M059J (cell line): Measurements from ENCODE around the gene ZNF473. TPM values are rescaled to one million over a fixed set of nuclear protein-coding genes. Genes with fewer than 3 reads are reported as not detected.
A peak's percentile ranks its signal among the peaks of the same experiment; 100 is the strongest.

Experiments used
- DNase-seq: peaks from one replicate; pipeline ENCODE4 v3.0.0-alpha.2; 2012; ENCODE audit warnings: low read depth
- total RNA-seq: library from RNA; depleted of rRNA; stranded (reverse); fragments of >200 nt; shearing (Covaris generic); gene quantifications from 2 replicates; pipeline ENCODE4 v1.2.3, GENCODE V29; 2014

The ZNF473 gene
- total RNA-seq, 1 experiment from 2014 or later = 14.7 TPM

DNA sequence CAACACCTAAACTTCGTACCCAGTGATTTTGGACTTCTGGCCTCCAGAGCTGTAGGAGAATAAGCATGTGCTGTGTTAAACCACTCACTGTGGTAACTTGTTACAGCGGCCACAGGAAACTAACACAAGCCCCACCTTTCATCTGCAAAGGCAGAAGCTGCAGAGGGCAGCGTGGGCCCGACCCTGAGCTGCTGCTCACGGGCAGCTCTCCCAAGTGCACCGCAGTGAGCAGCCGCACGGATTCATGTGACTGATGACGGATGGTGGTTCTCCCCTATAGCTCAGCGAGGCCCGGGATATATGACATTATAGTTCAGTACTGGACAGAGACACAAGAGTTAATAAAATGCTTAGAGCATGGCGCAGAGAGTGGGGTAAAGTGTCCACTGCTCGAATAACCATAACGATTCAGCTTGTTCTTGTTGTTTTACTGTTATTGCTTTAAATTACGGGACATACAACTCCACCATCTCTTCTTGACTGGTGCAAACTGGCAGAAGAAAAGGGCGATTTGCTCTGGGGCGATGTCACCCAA is 22.5 kb upstream of the ZNF473 start:
- no peak for DNase-seq

DNA sequence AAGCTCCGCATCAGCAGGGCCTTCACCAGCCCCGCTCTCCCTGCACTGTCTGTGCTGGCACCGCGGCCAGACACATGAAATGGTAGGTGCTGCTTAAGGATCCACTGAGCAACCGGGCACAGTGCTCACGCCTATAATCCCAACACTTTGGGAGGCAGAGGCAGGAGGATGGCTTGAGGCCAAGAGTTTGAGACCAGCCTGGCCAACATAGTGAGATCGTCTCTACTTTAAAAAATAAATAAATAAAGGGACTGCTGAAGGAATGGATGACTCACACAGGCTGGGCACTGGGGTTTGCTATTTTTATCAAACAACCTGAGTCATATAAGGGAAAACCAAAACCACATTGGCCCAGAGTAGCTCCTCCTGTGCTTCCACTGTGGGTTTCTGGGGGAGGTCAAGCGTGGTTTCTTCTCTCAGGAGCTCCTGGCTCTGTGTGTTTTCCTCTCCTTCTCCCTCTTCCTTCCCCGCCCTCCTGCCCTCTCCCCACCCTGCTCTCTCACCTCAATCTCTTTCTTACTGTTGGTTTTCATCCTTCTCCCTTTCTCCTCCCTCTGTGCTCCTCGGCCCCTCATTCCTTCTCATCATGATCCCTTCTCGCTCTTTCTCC is 21.9 kb upstream of the ZNF473 start:
- DNase-seq = peak; percentile 99

DNA sequence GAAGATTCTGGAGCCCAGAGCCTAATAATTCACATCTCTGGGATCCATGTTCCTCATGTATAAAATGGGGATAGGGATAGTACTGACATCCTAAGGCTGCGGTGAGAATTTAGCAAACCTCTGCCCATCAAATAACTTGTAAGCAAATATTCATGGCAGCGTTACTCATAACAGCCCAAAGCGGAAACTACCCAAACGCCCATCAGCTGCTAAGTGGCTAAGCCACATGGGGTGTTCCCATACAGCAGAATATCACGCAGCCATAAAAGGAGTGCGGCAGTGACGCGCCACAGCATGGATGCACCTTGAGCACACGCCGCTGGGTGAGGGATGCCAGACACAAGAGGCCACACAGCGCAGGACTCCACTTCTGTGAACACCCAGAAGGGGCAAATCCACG is 20.4 kb upstream of the ZNF473 start:
- DNase-seq = no peak

DNA sequence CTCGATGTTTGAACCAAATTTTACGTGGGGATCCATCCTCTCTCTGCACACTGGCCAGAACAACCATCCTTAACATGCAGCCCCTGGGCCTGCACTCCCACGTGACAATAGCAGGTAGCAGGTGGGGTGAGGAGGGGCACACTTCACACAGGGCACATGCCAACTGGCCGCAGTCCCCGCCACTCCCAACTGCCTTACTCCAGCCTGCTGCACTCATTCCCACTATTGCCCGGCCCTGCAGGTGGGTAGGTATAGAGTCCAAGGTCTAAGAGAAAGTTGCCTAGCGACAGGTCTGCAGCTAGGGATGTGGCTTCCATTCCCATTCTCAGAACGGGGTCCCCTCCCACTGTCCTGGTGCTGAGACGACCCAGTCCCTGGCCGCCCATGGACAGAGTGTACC is 18.6 kb upstream of the ZNF473 start:
- no peak for DNase-seq

DNA sequence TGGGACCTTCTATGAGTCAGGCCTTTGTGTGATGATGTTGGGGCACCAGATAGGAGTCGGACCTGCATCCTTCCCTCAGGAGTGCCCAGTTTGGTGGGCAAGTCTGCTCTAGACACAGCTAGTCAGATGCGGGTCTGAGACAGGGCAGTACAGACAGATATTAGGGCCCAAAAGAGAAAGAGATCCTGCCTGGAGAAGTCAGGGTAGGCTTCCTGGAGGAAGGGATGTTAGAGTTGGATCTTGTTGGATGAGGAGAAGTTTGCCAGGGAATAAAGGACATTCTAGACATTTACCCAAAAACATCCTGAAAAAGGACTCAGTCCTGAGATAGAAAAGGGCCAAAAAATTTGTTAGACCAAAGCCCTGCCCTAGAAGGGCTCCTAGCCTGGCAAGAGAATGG is 17.9 kb upstream of the ZNF473 start:
- no peak for DNase-seq

DNA sequence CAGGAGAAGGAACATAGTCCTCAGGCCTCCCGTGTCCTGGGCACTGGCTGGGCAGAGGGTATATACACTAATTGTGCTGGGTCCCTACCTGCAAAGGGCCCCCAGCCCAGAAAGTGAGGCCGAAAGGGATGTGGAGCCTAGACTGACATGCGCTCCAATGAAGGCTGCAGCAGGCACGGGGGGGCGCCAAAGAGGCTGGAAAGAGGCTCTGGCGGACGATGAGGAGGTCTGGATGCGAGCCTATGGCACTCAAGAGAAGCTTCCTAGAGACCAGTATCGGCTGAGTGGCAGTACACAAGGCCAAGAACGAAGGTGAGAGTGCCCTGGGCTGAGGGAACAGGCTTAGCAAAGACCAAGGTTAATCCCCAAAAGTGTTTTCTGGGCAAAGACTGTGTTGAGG is 17.3 kb upstream of the ZNF473 start:
- DNase-seq = no peak

DNA sequence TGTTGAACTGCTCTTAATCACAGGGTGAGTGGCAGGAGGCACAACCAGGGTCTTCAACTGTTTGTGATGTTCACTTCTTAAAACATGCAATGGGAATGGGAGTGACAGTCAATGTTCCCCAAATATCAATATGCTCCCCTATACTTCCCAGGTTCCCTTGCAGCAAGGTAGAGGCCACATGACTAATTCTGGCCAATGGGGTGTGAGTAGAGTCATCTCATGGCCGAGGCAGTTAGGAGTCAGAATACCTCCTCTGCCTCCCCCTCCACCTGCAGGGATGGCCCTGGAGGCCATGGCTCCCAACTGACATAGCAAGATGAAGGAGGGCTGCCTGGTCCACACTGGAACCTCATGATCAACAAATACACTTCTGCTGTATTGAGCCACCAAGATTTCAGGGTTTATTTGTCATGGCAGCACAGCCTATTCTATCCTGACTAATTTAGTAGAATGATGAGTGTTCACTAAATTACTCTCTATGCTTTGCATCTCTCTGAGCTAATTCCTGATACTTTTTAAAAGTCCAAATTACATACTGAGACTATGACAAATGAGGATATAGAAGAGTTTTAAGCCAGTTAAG is 9.5 kb upstream of the ZNF473 start:
- no peak for DNase-seq

DNA sequence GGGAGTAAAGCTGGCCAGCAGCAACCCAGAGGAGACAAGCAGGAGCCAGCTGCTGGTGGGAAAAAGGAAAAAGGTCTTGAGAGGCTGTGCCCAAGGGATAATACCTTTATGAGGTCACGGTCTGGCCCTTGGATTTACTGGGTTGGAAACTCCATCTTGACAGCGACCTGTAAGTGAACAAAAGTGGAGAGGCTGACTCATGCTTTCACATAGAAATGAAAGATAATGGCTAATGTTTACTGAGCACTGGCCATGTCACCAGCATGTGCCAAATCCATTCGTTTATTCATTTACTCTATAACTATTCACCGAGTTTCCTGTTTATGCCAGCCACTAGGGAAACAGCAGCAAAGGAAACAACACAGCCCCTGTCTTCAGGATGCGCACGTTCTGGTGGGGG is 5.3 kb upstream of the ZNF473 start:
- DNase-seq = peak; percentile 60

DNA sequence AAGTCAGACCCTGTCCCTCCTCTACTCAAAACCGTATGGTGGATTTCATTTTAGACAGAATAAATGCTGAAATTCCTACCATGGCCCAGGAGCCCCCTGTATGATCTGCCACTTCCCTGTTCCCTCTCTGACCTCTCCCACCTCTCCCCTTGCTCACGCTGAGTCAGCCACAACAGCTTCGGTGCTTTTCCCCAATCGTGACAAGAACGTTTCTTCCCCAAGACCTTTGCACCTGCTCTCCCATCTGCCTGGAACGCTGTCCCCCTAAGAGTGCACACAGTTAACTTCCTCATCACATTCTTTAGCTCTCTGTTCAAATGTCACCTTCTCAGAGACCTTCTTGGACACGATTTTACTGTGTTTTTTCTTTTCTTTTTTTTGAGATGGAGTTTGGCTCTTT is 3.0 kb upstream of the ZNF473 start:
- DNase-seq = no peak

DNA sequence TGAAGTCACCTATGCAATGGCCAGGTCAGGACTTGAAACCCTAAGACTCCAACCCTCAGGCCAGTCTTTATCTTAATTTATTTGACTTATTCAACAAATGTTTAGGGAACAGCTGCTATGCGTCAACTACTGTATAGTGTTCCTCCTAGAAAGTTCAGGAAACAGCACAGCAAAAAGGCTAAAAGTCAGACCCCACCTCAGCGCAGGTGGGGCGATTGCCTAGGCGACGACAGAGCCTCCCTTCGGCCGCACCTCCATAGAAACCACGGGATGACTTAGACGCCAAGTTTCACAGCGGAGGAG is 1.1 kb upstream of the ZNF473 start:
- no peak for DNase-seq

DNA sequence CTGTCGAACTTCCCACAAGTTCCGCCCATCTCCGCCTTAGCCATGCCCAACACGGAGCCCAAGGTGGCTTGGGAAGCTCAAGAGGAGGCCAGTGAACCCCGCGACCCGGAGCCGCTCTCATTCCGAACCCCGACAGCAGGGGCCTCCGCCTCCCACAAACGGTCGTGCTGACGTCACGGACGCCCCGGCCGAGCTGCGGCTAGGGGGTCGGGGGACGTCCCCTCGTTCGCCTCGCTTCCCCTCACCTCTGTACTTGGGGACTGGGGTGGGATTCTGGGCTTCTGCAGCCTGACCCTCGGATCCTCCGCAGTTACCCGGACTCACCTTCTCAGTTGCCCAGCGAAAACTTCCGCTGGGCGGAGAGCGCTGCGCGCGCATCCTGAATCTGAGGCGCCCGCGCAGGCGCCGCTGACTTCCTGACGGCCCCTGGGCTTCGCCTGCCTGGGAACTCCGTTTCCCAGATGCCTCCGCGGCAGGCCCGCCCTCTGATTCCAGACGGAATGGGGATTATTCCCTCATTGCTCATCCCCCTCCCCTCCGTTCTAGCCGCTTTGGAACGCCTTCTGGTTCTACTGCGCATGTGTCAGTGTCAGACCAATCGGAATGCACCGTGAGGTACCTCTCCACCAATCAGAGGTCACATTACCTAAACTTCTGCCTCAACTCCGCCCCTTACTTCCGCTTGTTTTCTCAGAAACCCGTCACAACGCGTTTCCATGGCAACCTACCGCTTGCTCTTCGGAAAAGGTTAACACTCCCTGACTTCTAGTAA is 597 bp upstream of the ZNF473 start, which contains the start of gene VRK3:
TSS of gene VRK3 (minus strand) at position 351 of the 772 bp plus-strand sequence. CDS start 9,210 bp downstream, outside the sequence.
- DNase-seq = peak; percentile 100

DNA sequence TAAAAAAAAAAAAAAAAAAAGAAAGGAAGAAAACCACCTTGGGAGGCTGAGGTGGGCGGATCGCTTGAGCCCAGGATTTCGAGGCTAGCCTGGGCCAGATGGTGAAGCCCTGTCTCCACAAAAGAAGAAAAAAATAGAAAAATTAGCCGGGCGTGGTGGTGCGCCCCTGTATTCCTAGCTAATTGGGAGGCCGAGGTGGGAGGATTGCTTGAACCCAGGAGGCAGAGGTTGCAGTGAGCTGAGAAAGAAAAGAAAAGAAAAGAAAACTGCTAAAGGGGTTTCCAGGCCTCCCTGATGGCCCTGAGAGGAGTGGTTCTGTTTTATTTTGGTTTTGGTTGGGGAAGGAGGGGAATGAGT is 723 bp downstream of the ZNF473 start:
- no peak for DNase-seq

DNA sequence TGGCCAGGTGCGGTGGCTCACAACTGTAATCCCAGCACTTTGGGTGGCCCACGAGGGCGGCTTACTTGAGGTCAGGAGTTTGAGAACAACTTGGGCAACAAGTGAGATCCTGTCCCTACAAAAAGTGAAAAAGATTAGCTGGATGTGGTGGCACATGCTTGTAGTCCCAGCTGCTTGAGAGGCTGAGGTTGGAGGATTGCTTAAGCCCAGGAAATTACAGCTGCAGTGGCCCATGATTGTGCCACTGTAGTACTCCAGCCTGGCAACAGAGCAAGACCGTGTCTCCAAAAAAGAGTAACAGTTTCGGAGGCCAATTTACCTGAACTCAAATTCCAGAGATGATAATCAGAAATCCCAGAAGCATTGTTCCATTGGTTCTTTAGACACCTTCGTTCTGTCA is 4.4 kb downstream of the ZNF473 start:
- DNase-seq = no peak

DNA sequence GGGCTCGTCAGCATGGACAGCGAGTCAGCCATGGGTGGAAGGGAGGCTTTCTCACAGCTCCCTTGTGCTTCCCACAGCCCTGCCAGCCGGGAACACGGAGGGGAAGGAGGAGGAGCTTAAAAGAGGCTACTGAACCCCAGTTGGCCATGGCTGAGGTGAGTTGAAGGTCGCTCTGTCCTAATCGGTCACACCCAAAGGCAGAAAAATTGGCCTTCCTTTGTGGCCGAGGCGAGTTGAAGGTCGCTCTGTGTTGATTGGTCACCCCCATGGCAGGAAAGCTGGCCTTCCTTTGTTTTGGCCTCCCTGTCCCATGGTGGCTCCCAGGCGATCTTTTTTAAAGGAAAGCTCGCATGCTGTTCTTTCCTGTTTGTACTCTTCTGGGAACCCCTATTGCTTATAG is 5.1 kb downstream of the ZNF473 start:
- no peak for DNase-seq

DNA sequence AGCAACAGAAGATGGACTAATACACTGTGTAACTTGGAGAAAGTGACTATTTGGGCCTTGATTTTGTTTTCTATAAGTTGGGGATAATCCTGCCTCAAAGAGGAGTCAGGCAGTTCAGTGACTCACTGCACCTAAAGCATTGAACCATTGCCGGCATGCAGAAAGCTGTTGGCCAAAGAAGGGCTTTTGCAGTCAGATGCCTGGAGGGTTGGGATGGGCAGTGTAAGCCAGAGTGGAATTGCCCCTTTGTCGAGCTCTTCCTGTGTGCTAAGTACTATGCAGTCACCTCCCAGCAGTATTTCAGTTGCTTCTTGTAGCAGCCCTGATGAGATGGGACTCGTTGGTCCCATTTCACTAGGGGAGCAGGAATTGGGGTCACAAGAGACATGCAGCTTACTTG is 11.1 kb downstream of the ZNF473 start:
- no peak for DNase-seq

DNA sequence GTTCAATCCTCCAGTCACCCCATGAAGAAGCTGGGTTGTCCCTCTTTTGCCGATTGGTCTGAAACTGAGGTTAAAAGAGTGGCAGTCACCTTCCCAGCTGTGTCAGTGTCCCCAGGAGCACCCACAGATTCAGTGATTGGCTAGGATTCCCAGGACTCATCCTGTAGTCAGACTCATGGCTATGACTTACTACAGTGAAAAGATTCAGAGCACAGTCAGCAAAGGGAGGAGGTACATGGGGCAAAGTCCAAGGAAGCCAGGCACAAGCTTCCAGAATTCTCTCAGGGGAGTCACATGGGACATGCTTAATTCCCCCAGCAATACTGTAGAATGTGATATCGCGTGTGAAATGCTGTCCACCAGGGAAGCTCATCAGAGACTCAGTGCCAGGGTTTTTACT is 14.2 kb downstream of the ZNF473 start:
- no peak for DNase-seq

DNA sequence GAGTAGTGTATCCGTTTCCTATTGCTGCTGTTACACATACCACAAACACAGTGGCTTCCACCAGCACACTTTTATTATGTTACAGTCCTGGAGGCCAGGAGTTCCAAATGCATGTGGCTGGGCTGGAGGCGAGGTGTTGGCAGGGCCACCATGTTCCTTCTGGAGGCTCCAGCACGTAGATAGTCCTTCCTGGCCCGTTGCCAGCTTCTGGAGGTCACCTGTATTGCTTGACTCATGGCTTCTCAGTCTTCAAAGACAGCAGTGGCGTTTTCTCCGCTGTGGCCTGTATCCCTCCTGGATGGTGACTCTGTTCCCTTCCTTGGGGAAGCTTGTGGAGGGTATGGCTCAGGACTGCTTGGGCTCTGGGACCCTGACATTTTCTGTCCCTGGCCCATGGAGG is 15.2 kb downstream of the ZNF473 start:
- no peak for DNase-seq

DNA sequence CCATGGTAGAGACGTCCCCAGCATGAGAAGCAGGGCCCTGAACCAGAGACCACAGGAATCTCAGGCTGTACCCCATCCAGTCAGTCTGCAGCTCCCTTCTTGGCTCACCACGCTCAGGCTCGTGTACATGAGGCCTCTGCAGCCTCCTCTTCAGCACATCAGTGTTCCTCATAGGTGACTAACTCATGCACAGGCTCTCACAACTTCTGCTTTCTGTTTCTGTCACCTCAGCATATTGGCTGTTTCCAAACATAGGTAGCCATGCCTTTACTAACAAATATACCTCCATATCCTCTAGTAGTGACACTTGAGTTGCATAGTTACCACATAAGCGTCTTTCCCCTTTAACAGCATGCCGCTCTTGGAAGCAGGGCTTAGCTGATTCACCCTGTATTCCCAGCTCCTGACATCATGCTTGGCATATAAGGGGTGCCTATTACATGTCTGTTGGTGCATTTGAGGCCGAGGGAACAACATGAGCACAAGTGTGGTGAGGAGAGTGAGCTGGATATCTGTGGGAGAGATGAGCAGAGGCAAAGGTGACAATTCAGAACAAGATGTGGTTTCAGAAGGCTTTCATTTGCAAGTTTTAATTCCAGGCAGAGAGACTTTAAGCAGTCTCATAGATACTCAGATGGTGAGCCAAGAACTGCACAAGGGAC is 16.7 kb downstream of the ZNF473 start:
- no peak for DNase-seq

DNA sequence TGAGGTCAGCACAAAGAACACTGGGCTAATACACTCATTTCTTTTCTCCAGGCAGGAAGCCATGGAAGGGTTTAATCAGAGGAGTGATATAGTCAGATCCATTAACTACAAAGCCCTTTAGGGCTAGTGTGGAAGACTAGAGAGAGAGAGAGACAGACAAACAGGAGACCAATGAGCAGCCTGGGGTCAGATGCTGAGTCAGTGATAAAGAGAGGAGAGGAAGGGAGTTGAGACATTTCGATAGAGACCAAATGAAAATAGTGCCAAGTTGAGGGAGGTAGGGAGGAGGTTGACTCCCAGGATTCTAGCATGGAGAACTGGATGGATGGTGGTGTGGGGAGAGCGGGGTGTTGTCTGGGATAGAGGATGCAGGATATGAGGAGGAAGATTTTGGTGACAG is 18.2 kb downstream of the ZNF473 start:
- DNase-seq = no peak

DNA sequence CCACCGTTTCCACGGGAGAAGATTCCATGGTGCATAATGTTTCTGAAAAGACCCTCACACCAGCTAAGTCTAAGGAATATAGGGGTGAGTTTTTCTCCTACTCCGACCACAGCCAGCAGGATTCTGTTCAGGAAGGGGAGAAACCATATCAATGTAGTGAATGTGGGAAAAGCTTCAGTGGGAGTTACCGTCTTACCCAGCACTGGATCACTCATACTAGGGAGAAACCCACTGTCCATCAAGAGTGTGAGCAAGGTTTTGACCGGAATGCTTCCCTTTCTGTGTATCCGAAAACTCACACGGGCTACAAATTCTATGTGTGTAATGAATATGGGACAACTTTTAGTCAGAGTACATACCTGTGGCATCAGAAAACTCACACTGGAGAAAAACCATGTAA is 19.1 kb downstream of the ZNF473 start:
- DNase-seq = no peak

DNA sequence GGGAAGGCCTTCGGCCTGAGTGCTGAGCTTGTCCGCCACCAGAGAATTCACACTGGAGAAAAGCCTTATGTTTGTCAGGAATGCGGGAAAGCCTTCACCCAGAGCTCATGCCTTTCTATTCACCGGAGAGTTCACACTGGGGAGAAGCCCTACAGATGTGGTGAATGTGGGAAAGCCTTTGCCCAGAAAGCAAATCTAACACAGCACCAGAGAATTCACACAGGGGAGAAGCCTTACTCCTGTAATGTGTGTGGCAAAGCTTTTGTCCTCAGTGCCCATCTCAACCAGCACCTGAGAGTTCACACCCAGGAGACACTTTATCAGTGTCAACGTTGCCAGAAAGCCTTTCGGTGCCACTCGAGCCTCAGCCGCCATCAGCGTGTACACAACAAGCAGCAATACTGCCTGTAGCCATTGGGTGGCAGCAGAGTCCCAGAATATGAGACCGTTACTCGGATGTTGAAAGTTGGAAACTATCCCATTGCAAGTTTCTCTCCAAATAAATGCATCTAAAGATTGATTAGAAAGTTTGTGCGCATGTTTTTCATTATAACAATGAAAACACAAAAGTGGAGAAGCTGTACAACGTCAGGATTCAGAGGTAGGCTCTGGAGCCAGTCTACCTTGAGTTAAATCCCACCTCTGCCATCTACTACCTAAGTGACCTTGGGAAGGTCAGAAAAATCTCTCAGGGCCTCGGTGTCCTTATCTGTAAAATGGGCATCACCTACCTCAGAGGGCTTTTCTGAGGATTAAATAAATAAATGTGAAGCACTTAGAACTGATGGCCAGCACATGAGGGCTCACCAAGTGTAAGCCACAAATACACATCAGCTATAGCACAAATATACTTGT is 21.1 kb downstream of the ZNF473 start:
- DNase-seq = no peak

DNA sequence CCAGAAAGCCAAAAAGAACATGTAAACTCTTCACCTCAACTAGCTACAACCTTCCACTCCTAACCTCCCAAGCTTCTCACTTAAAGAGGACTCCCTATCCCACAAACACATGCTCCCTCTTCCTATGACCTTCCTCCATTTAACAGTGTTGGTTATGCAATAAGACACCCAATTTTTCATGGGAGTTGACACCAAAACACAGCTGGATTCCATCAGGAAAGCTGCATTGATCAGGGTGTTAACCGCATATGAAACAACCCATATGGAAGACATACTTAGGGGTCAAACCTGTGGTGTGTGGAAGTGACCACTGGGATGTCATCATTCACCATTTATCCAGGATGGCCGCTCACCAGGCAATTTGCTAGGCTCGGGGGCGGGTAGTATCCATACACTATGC is 21.9 kb downstream of the ZNF473 start:
- DNase-seq = no peak
